GM15510 (cell line): ENCODE results near the gene CLCN7.

ENCODE experiments used
- POLR2A ChIP-seq: IDR thresholded peaks from 3 replicates; pipeline ENCODE4 v1.6.1; 2011; ENCODE audit warnings: borderline replicate concordance; ENCODE audit not compliant: insufficient read length; ENCODE audit errors: extremely low read depth

The CLCN7 gene

GRCh38 chr16:1449201-1449788 is 25.5 kb downstream of the CLCN7 start:
- no peak for TF ChIP-seq POLR2A

- no peak for TF ChIP-seq POLR2A
Observed at GRCh38 chr16:1448536-1449116, 26.2 kb downstream of the CLCN7 start.

- no peak for TF ChIP-seq POLR2A
Observed at GRCh38 chr16:1447965-1448364, 26.9 kb downstream of the CLCN7 start.

- TF ChIP-seq POLR2A: no peak
Observed at GRCh38 chr16:1446296-1447080, 28.3 kb downstream of the CLCN7 start.

GRCh38 chr16:1445518-1446203 is 29.2 kb downstream of the CLCN7 start:
- TF ChIP-seq POLR2A: no peak

- TF ChIP-seq POLR2A: no peak
Observed at GRCh38 chr16:1444730-1445517, 29.9 kb downstream of the CLCN7 start.

GRCh38 chr16:1443980-1444729 is 30.7 kb downstream of the CLCN7 start, which contains the start of gene CCDC154:
CCDC154 (minus strand) TSS chr16:1444556; CDS start chr16:1444322, 234 bp downstream.
- no peak for TF ChIP-seq POLR2A

GRCh38 chr16:1443403-1443973 is 31.3 kb downstream of the CLCN7 start:
- no peak for TF ChIP-seq POLR2A

GRCh38 chr16:1442697-1443096 is 32.1 kb downstream of the CLCN7 start:
- TF ChIP-seq POLR2A: no peak

GRCh38 chr16:1441391-1441829 is 33.4 kb downstream of the CLCN7 start:
- no peak for TF ChIP-seq POLR2A

- TF ChIP-seq POLR2A: no peak
Observed at GRCh38 chr16:1439058-1439698, 35.6 kb downstream of the CLCN7 start.

GRCh38 chr16:1438229-1439057 is 36.4 kb downstream of the CLCN7 start:
- no peak for TF ChIP-seq POLR2A
